ENCODE data around the gene SPATA13.

The SPATA13 gene

DNA sequence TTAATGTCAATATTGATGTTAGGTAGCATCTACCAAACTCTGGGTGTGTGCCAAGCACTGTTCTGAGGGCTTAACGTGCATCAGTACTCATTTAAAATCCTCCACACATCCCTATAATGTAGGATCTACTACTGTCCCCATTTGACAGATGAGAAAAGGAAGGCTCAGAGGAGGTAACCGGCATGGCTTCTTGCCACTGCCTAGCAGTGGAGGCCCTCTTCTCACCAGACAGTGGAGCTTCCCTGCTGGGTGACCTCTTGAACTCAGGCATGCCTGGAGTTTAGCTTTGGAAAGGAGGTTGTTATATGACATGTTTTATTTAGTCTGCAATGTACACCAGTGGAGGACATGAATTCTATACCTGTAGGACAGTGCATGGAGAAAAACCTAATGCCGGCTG lies 2.1 kb downstream of the SPATA13 start:
- H3K36me3 ChIP-seq: no peaks in the 10 kb centered on the region
- peaks cover 13 to 17% of the 10 kb centered on the region in 2 experiments for H3K4me1 ChIP-seq (ENCODE audit: control insufficient read depth in 1 of 2, insufficient read depth in 1 of 2, low read depth in 1 of 2, low read length in 1 of 2)
- no peaks in the 10 kb centered on the region for H3K9me3 ChIP-seq
- H3K4me3 ChIP-seq (ENCODE audit: low read depth in 1 of 2, low read length in 1 of 2): no peak overlapping the region
- H3K27me3 ChIP-seq: peaks cover 53% of the 10 kb centered on the region
- H3K27ac ChIP-seq: no peak overlapping the region
- TF ChIP-seq CTCF (IDR thresholded peaks at IDR 0.05): no peak

- Histone ChIP-seq H3K4me1 (ENCODE audit: control insufficient read depth in 1 of 2, insufficient read depth in 1 of 2, low read depth in 1 of 2, low read length in 1 of 2) (peaks cover 10 to 12% of the 10 kb centered on the region in 2 experiments), H3K27ac (no peak overlapping the region), H3K36me3 (no peaks in the 10 kb centered on the region), H3K9me3 (no peaks in the 10 kb centered on the region), H3K27me3 (peaks cover 36% of the 10 kb centered on the region), H3K4me3 (ENCODE audit: low read depth in 1 of 2, low read length in 1 of 2) (no peak overlapping the region)
- TF ChIP-seq CTCF (IDR thresholded peaks at IDR 0.05): no peak
Measured at GRCh38 chr13:24165746-24166145, 5.2 kb downstream of the SPATA13 start.

- Histone ChIP-seq H3K36me3 (no peaks in the 10 kb centered on the region), H3K27me3 (peaks cover 28% of the 10 kb centered on the region), H3K4me3 (ENCODE audit: low read depth in 1 of 2, low read length in 1 of 2) (no peak overlapping the region), H3K4me1 (ENCODE audit: control insufficient read depth in 1 of 2, insufficient read depth in 1 of 2, low read depth in 1 of 2, low read length in 1 of 2) (peaks cover 2 to 4% of the 10 kb centered on the region in 2 experiments), H3K27ac (no peak overlapping the region), H3K9me3 (no peaks in the 10 kb centered on the region)
- no peak for TF ChIP-seq CTCF (IDR thresholded peaks at IDR 0.05)
Measured at GRCh38 chr13:24166561-24166960, 6.0 kb downstream of the SPATA13 start.

- Histone ChIP-seq H3K27me3 (peaks cover 16% of the 10 kb centered on the region), H3K27ac (no peak overlapping the region), H3K4me1 (ENCODE audit: control insufficient read depth in 1 of 2, insufficient read depth in 1 of 2, low read depth in 1 of 2, low read length in 1 of 2) (no peaks in the 10 kb centered on the region), H3K36me3 (no peaks in the 10 kb centered on the region), H3K9me3 (no peaks in the 10 kb centered on the region), H3K4me3 (ENCODE audit: low read depth in 1 of 2, low read length in 1 of 2) (no peak overlapping the region)
- TF ChIP-seq CTCF (IDR thresholded peaks at IDR 0.05): no peak
Measured at GRCh38 chr13:24167666-24168391, 7.3 kb downstream of the SPATA13 start.

GRCh38 chr13:24168392-24168750 lies 7.9 kb downstream of the SPATA13 start:
- Histone ChIP-seq H3K4me1 (ENCODE audit: control insufficient read depth in 1 of 2, insufficient read depth in 1 of 2, low read depth in 1 of 2, low read length in 1 of 2) (no peaks in the 10 kb centered on the region), H3K36me3 (no peaks in the 10 kb centered on the region), H3K9me3 (no peaks in the 10 kb centered on the region), H3K27me3 (peaks cover 10% of the 10 kb centered on the region), H3K27ac (no peak overlapping the region), H3K4me3 (ENCODE audit: low read depth in 1 of 2, low read length in 1 of 2) (no peak overlapping the region)
- no peak for TF ChIP-seq CTCF (IDR thresholded peaks at IDR 0.05)

All from neutrophil (primary cell).